Esophagus muscularis mucosa (tissue), 2 donors: Measurements from ENCODE around the gene ZNF195.
"Not testable (repeated sequence)": the region's sequence is repeated elsewhere in the genome, so short reads cannot be mapped to it uniquely, and the experiment has no call there.

Source experiments
- EP300 ChIP-seq: sonication (generic); formaldehyde crosslinking; IDR thresholded peaks from one replicate; pipeline ENCODE4 v1.6.1; 2017; ENCODE audit warnings: antibody characterized with exemption
- POLR2A ChIP-seq: fragments of 450-650 bp; IDR thresholded peaks from one replicate; pipeline ENCODE4 v1.6.1; 2017; ENCODE audit warnings: antibody characterized with exemption, moderate library complexity, mild to moderate bottlenecking, low read depth

GRCh38 chr11:3393450-3393849 is 14.5 kb upstream of the ZNF195 start:
- not testable (repeated sequence) for TF ChIP-seq POLR2A, EP300
